ENCODE results near the gene SLX4IP.

SLX4IP gene

DNA sequence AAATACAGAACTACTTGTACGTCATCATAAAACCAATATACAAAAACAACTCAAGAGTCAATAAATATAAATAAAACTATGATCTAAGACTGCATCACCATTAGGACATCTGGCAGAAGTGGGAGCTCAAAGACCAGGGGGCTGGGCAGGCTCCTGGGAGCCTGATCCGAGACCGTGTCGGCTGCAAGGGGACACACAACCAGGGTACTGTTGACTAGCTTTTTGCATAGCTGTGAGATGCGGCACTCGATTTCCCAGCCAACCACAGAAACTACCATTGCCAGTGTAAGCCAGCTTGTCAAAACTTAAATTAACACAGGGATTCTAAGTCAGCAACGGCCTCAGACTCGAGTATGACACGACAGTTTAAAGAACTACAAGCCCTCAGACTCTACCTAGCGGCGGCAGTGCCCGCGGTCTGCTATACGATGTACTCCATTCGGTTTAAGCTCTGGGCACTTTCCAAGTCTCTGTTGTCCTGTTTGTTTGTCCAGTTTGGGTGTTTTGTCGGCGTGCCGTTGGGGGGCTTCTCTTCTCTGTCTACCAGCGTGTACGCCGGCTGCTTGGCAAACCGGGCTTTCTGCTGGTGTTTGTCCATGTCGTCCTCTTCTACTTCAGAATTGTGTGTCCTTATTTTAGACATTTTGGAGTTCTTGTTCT lies 204.1 kb downstream of the SLX4IP start:
- no peak for DNase-seq

DNA sequence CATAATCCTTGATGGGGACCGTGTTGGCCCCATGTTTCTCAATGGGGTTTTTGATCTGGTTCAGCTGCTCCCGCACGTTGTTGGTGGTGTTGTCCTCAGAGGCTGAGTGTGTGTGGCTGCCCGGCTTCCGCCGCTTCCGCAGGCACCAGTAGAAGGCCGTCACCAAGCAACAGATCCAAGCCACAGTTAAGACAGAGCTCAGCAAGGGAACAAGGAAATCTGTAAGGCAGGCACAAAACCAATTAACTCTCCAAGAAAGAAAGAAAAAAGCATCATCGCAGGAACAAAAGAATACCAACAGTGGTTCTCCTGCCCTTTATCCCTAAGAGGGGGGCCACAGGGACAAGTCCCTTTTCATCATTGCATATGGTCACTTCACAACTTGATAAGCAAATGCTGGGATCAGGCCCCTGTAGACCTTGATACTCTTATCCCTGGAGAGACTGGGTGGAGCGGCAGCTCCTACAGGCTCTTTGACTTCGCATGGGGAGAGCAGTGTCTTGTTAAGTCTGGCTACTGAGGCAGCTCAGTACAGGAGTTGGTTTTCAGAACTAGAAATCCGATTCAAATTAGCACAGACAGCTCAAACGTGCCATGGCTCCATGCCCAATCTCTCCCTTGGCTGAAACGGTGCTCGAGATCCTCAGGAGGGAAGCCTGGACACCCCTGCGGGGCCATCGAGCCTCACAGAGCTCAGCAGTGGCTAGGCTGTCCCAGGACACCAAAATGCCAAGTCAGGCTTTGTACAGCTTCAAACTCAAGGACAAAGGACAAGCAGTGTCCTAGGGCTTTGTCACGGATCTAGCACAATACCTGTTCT lies 204.8 kb downstream of the SLX4IP start:
- DNase-seq, result no peak

- DNase-seq, result no peak
Measured at GRCh38 chr20:10640897-10641296, 205.8 kb downstream of the SLX4IP start.

DNA sequence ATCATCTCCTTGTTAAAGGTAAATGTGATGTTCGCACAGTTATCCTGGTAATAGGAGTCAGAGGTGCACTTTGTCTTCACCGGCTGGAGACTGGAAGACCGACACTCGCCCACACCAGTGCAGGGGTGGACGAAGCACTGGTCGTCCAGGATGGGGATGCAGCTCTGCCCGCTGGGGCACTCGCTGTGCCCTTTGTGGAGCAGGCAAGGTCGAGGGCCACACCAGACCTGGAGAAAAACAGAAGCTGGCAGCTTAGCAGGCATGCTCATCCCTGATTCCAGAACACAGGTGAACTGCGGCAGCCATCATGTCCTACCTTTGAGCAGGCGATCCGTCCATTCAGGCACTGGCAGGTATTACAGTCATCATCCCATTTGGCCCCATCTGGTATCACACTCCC lies 206.4 kb downstream of the SLX4IP start:
- no peak for DNase-seq

DNA sequence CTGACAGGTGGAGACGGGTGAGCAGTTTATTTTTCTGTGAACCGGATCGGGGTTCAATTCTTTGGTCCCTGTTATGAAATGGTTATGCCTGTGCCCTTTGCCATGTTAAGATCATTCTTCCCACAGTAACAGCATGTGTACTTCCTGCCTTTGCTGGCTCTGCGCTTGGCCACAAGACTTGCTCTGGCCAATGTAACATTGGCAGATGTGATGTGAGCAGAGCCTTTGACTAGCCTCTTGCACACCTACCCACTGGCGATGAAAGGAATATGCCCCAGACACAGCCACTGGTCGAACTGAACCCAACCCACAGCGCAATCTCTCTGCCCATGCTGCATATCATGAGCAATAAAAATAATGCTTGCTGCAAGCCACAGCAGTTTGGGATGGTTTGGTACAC lies 206.8 kb downstream of the SLX4IP start:
- DNase-seq, result no peak

DNA sequence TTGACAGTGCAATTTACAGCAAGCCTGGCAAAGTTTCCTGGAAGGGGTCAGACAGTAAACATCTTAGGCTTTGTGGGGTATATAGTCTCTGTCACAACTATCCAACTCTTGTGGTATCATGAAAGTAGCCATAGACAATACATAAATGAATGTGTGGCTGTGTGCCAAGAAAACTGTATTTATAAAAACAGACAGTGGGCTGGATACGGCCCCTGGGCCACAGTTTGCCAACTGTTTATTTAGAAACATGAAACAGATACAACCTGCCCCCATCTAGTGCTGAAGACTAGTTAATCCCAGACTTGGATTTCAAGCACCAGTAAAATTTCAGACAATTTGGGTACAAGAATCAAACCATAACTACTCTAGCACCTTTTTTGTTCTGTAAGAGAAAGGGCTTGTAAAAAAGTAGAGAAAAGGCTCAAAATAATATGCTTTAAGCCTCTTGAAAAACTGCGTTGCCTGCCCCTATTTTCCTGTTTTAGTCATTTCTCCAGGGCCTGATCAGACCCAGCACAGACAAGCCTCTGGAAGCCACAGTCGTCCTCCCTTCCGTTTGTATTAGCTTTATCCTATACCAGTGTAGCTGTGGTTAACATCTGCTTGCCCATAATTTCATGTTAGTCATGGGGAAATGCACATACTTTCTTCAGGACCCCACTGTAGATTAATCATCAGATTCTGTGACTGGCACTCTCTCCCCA lies 207.9 kb downstream of the SLX4IP start:
- DNase-seq, result no peak

DNA sequence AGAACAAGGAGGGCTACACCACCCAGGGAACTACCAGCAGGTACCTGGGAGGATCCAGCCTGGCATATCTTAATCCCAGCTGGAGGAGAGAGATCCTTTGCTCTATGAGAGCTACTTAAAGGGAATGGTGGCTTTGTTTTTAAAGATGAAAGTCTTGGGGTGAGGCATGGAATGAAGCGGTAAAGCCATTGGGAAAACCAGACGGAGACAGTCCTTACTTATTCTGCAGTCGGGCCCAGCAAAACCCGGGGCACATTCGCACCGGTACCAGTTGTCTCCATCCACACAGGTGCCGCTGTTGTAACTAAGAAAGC lies 208.4 kb downstream of the SLX4IP start:
- DNase-seq, result no peak

GRCh38 chr20:10644458-10645204 lies 209.5 kb downstream of the SLX4IP start:
- DNase-seq, result no peak

GRCh38 chr20:10645205-10645570 lies 210.1 kb downstream of the SLX4IP start:
- DNase-seq, result no peak

GRCh38 chr20:10646006-10646405 lies 210.9 kb downstream of the SLX4IP start:
- DNase-seq, result no peak

DNA sequence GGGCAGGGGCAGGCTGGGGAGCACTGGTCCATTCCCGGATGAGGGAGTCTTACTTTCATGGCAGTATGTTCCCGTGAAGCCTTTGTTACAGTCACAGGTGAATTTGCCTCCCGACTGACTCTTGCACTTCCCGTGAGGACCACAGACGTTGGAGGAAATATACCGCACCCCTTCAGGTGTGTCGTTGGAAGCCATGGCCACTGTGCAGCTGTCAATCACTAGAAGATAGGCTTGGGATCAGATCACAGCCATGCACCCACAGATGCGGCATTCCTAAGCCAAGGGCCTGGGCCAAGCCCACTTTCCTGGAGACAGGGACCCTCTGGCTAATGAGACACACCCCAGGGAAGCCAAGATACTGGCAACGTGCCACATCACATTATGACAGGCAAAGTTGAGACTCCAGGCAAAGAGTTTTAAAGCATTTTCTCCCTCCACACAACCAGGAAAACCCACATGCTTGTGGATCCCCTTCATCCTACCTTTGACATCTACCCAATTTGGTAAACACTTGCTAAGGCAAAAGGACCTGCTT lies 211.8 kb downstream of the SLX4IP start:
- DNase-seq, result no peak

GRCh38 chr20:10647471-10647870 lies 212.4 kb downstream of the SLX4IP start:
- DNase-seq, result no peak

DNA sequence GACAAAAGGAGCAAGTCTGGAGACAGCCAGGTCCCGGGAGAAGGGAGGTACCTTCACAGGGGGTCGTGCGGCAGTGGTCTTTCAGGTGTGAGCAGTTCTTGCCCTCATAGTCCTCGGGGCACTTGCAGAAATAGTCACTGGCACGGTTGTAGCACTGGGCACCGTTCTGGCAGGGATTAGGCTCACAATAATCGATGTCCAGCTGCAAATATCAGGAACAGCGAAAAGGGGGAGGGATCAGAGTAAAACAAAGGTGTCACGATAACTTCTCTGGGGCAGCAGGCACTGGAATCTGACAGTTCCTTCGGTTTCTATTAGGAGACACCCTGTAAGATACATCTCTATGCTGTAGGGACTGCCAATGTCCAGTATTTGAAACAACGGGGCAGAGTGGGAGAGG lies 212.8 kb downstream of the SLX4IP start:
- no peak for DNase-seq

DNA sequence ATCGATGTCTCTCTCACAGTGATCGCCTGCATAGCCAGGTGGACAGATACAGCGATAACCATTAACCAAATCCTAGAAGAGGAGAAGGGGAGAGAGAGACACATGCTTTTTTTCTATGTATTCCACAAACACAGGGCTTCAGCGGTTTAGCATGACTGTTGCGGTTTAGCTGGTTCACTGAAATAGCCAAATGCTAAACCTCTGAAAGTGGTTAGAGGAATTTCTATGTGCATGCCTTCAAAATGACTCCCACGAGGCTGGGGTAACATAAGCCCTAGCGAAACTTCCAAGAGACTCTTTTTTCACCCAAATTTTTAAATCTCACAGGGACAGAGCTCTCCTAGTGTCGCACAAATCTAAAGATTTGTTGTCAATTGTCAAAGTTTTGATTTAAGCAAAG lies 213.5 kb downstream of the SLX4IP start:
- no peak for DNase-seq

DNA sequence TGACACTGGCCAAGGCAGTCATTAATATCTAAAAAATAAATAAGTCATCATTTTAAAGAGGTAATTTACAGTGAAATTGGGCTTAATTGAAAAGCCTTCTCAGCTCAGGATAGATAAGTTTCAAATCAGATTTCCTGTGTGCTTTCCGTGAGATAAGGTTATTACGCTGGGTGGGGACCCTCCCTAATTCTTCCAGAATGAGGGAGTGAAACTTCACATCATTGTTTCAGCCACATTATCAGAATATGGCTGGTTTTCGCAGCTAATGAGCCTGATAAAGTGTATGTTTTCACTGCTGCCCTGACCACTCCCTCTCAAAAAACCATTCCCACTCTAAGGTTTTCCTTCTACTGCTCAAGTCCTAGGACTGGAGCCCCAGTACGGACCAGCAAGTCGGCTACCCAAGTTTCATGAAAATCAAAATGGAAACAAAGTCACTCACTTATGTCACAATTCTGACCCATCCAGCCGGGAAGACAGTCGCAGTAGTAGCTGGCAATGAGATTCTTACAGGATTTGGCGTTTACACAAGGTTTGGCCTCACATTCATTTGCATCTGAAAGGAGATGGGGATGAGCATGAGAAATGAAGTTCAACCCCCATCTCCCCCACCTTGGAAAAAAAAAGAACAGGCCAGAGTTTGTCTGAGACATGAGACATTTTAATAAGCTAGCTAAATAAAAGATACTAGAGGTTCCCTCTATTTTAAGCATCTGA lies 214.1 kb downstream of the SLX4IP start:
- DNase-seq, result no peak

DNA sequence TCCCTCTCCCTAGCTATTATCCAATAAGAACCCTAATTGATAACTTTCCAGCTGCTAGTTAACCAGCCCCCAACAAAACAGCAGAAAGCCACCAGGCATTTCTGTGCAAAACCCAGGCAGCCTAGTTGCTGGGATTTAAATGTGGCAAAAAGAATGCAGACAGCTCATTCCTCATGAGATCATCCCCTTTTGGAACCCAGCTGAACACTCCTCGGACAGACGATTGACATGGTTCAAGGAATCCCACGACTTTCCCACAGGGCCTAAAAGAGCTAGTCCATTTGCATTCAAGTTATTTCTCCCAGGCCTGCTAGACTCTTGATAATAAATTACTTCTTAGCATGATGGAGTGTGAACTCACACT lies 214.7 kb downstream of the SLX4IP start:
- no peak for DNase-seq

- DNase-seq, result no peak
Measured at GRCh38 chr20:10651227-10651990, 216.3 kb downstream of the SLX4IP start.

DNA sequence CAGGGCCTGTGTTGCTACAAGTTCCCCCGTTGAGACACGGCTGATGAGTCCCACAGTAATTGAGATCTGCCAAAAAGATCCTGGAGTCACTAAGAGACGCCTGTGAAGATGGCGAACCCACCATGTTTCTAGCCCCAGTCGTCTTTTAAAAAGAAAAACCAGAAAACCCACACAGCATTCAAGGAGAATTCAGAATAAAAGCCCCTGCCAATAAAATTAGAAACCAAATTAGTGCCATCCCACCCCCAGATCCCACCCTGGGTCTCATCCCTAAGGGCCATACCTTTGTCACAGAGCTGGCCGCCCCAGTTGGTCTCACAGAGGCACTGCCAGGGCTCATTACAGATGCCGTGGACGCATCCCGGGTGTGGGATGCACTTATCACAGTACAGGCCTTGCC lies 217.1 kb downstream of the SLX4IP start:
- DNase-seq, result no peak

DNA sequence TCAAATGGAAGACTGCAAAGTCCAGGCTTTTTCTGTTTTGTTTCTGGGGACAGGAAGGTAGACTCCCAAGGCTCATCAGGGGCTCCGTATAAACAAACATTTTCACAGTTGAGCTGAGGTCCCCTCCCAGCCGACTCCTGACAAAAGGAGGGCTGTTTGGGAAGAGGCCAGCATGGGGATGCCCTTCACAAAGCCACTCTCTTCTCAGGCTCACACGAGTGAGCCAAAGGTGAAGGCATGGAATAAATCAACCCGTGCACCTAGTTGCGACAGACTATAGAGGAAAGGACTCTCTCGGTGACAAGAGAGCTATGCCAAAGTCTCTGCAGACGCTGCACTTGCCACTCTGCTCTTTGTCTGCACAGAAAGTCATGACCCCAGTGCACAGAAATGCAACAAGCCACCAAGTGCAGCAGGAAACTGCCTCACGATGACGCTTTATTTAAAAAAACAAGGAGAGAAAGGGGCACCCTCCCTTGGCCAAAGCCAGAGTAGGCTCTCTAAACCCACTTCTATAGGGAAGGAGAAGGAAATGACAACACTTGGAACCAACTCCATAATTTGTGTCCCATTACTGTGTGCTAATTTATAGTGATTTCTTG lies 217.7 kb downstream of the SLX4IP start:
- no peak for DNase-seq

- DNase-seq, result no peak
Measured at GRCh38 chr20:10653599-10654249, 218.6 kb downstream of the SLX4IP start.

DNA sequence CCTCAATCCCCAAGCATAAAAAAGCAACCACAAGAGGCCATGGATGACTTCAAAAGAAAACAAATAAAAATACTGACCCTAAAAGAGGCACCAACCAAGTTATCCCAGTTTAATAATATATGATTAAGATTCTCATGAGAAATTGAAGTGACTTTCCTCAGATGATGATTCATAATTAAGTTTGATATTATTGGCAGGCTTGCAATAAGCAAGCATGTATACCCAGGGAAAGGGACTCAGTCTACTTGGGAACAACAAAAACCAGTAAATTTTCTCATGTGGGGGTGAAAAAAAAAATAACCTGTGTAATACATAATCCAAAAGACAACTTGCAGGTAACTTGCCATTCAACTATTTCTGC lies 219.1 kb downstream of the SLX4IP start:
- no peak for DNase-seq

Measured in NCI-H1694 (cell line).